Dedifferentiated amniotic fluid mesenchymal stem cell (primary cell): ENCODE data around the gene PSMB8.
"Not testable (repeated sequence)": the region's sequence is repeated elsewhere in the genome, so short reads cannot be mapped to it uniquely, and the experiment has no call there.

Experiments
- DNase-seq: peaks from one replicate; pipeline ENCODE4 v3.0.0-alpha.2; 2016; ENCODE audit errors: extremely low spot score

Gene PSMB8

GRCh38 chr6:32838114-32838958, 5.5 kb downstream of the PSMB8 start, which contains the start of gene TAP2:
Gene TAP2, minus strand, starts transcription at chr6:32838739. Its CDS starts 506 bp downstream, at chr6:32838233.
- peak; percentile 91 for DNase-seq

- DNase-seq: no peak
Measured at GRCh38 chr6:32837651-32838113, 6.2 kb downstream of the PSMB8 start.

GRCh38 chr6:32836873-32837272, 7.0 kb downstream of the PSMB8 start:
- DNase-seq: no peak

GRCh38 chr6:32835167-32835893, 8.5 kb downstream of the PSMB8 start:
- no peak for DNase-seq

- no peak for DNase-seq
Measured at GRCh38 chr6:32833664-32834063, 10.2 kb downstream of the PSMB8 start.

GRCh38 chr6:32832535-32832934, 11.3 kb downstream of the PSMB8 start:
- no peak for DNase-seq

GRCh38 chr6:32830936-32831335, 12.9 kb downstream of the PSMB8 start:
- DNase-seq: no peak

GRCh38 chr6:32830017-32830416, 13.8 kb downstream of the PSMB8 start:
- no peak for DNase-seq

- no peak for DNase-seq
Measured at GRCh38 chr6:32829495-32829894, 14.4 kb downstream of the PSMB8 start.

GRCh38 chr6:32827025-32827424, 16.8 kb downstream of the PSMB8 start:
- no peak for DNase-seq

GRCh38 chr6:32825966-32826365, 17.9 kb downstream of the PSMB8 start:
- no peak for DNase-seq

GRCh38 chr6:32819729-32820128, 24.1 kb downstream of the PSMB8 start:
- no peak for DNase-seq

- no peak for DNase-seq
Measured at GRCh38 chr6:32818867-32819266, 25.0 kb downstream of the PSMB8 start.

- DNase-seq: no peak
Measured at GRCh38 chr6:32816746-32817204, 27.1 kb downstream of the PSMB8 start, which contains the start of gene HLA-DOB. Gene HLA-DOB, minus strand, starts transcription at chr6:32817002. Its CDS starts 51 bp downstream, at chr6:32816951.

- no peak for DNase-seq
Measured at GRCh38 chr6:32815996-32816395, 27.9 kb downstream of the PSMB8 start.

- no peak for DNase-seq
Measured at GRCh38 chr6:32815115-32815514, 28.7 kb downstream of the PSMB8 start.

- DNase-seq: no peak
Measured at GRCh38 chr6:32814145-32814544, 29.7 kb downstream of the PSMB8 start.

- peak; percentile 13 for DNase-seq
Measured at GRCh38 chr6:32809171-32809570, 34.7 kb downstream of the PSMB8 start.

GRCh38 chr6:32807020-32807580, 36.7 kb downstream of the PSMB8 start:
- no peak for DNase-seq

- not testable (repeated sequence) for DNase-seq
Measured at GRCh38 chr6:32805404-32805803, 38.4 kb downstream of the PSMB8 start.

- peak; percentile 3 for DNase-seq
Measured at GRCh38 chr6:32803416-32803815, 40.4 kb downstream of the PSMB8 start.

- no peak for DNase-seq
Measured at GRCh38 chr6:32799740-32800139, 44.1 kb downstream of the PSMB8 start.
